ENCODE results near the gene SERTAD2. TPM values are rescaled to one million over a fixed set of nuclear protein-coding genes. Genes with fewer than 3 reads are reported as not detected.

SERTAD2 gene
- total RNA-seq, 2 experiments from 2014 or later = 31.2 to 33.9 TPM

DNA sequence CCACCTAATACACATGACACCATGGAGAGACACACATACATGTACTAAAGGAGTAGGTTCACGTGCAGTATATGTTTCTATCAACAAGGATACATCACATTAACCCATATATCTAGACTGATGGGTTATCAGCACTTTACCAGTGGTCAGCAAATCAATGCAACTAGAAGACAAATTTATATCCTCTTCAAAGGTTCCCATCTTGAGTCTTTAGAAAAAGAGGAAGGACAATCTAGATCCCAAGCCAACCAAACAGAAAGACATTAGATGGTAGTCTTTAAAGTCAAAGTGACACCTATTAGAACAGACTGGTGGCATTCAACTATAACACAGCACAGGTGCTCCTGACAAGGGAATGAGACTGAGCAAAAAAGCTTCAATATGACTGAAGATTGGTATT lies 13.8 kb upstream of the SERTAD2 start:
- H3K27ac Mint-ChIP-seq = peak overlapping the region; percentile 78
- TF ChIP-seq CTCF (IDR thresholded peaks at IDR 0.05) = no peak
- H3K9me3 Mint-ChIP-seq = no peaks in the 10 kb centered on the region
- ATAC-seq (no peak), DNase-seq (no peak)
- intact Hi-C loops (cut with micrococcal nuclease) = no loop called here
- peaks cover 3% of the 10 kb centered on the region for H3K36me3 Mint-ChIP-seq (ENCODE audit: low read depth)
- no peak overlapping the region for H3K4me3 Mint-ChIP-seq
- no peaks in the 10 kb centered on the region for H3K27me3 Mint-ChIP-seq
- ChIA-PET CTCF (interaction anchor here (1.3 to 1.4 kb wide), 3 partner anchors 9 to 18 kb away, joined by 3 to 8 read pairs (median 4); no protein-coding TSS in a partner anchor), POLR2A (interaction anchor here (0.8 to 6.5 kb wide), 4 partner anchors 8 to 70 kb away, joined by 4 to 56 read pairs (median 4); partner anchors contain the start of gene SERTAD2)
- peaks cover 51% of the 10 kb centered on the region for H3K4me1 Mint-ChIP-seq (ENCODE audit: low read depth)

DNA sequence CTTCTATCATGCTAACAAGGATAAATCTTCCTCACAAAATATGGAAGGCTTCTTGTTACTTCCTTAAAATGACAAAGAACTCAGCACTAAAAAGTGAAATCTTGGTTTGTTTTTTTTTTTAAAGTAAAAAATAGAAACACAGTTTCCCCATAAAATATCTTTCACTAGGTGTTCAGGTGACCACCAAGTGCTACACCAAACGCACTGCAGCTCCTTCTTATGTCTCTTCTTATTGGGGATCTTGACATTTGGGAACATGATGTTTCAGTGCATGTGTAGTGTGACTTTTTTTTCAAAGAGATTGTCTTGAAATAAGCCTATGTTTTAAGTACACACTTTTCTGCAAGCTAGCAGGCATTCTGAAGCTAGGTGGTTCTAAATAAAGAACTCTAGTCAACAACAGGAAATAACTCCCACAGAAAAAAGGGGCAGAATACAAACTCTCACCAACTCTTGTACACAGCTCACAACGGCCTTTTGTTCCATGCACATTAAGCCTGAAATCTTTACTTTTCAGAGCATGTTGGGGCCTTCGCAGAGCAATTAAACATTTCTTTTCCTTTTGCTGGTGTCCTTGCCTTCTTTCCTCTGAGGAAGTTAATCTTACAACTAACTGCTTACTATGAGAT lies 13.2 kb upstream of the SERTAD2 start:
- intact Hi-C loops (cut with micrococcal nuclease) = no loop called here
- Mint-ChIP-seq H3K36me3 (ENCODE audit: low read depth) (peaks cover 3% of the 10 kb centered on the region), H3K9me3 (no peaks in the 10 kb centered on the region), H3K27me3 (no peaks in the 10 kb centered on the region), H3K27ac (peak overlapping the region; percentile 78), H3K4me3 (peak overlapping the region; percentile 28), H3K4me1 (ENCODE audit: low read depth) (peaks cover 53% of the 10 kb centered on the region)
- ChIA-PET CTCF (interaction anchor here (1.2 to 3.8 kb wide), 7 partner anchors 8 to 20 kb away, joined by 3 to 24 read pairs (median 7); no protein-coding TSS in a partner anchor), POLR2A (interaction anchor here (0.6 to 6.5 kb wide), 5 partner anchors 8 to 82 kb away, joined by 3 to 56 read pairs (median 4); partner anchors contain the start of gene SERTAD2)
- DNase-seq = no peak
- no peak for TF ChIP-seq CTCF (IDR thresholded peaks at IDR 0.05)
- peak; percentile 55 for ATAC-seq

DNA sequence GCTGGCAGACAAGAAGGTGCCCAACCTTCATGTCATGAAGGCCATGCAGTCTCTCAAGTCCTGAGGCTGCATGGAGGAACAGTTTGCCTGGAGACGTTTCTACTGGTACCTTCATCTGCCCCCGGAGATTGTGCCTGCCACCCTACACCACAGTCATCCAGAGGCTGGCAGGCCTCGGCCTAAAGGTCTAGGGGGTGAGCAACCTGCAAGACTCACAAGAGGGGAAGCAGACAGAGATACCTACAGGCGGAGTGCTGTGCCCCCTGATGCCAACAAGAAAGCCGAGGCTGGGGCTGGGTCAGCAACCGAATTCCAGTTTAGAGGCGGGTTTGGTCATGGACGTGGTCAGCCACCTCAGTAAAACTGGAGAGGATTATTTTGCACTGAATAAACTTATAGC lies 12.0 kb upstream of the SERTAD2 start:
- Mint-ChIP-seq H3K4me1 (ENCODE audit: low read depth) (peaks cover 56% of the 10 kb centered on the region), H3K4me3 (no peak overlapping the region), H3K9me3 (no peaks in the 10 kb centered on the region), H3K27ac (peak overlapping the region; percentile 60), H3K36me3 (ENCODE audit: low read depth) (peaks cover 3% of the 10 kb centered on the region), H3K27me3 (no peaks in the 10 kb centered on the region)
- ChIA-PET POLR2A (interaction anchor here (0.6 to 6.5 kb wide), 2 partner anchors 12 to 51 kb away, joined by 3 to 56 read pairs; partner anchors contain the start of gene SERTAD2), CTCF (interaction anchor here (1.7 to 3.8 kb wide), 4 partner anchors 9 to 64 kb away, joined by 4 to 24 read pairs (median 16); no protein-coding TSS in a partner anchor)
- no peak for DNase-seq
- no peak for ATAC-seq
- intact Hi-C loops (cut with micrococcal nuclease) = no loop called here
- TF ChIP-seq CTCF (IDR thresholded peaks at IDR 0.05) = no peak

- Mint-ChIP-seq H3K9me3 (no peaks in the 10 kb centered on the region), H3K36me3 (ENCODE audit: low read depth) (peaks cover 8% of the 10 kb centered on the region), H3K4me3 (no peak overlapping the region), H3K27me3 (no peaks in the 10 kb centered on the region), H3K27ac (peak overlapping the region; percentile 27), H3K4me1 (ENCODE audit: low read depth) (peaks cover 71% of the 10 kb centered on the region)
- intact Hi-C loops (cut with micrococcal nuclease) = no loop called here
- POLR2A ChIA-PET = interaction anchor here (1.1 to 6.5 kb wide), 3 partner anchors 10 to 88 kb away, joined by 3 to 56 read pairs (median 3); partner anchors contain the start of gene SERTAD2
- ATAC-seq (no peak), DNase-seq (no peak)
- CTCF ChIA-PET = interaction anchor here (0.9 to 3.8 kb wide), 8 partner anchors 9 to 209 kb away, joined by 3 to 32 read pairs (median 6); partner anchors contain the start of gene SERTAD2
- TF ChIP-seq CTCF (IDR thresholded peaks at IDR 0.05) = no peak
Measured at GRCh38 chr2:64663402-64663801, 9.7 kb upstream of the SERTAD2 start.

DNA sequence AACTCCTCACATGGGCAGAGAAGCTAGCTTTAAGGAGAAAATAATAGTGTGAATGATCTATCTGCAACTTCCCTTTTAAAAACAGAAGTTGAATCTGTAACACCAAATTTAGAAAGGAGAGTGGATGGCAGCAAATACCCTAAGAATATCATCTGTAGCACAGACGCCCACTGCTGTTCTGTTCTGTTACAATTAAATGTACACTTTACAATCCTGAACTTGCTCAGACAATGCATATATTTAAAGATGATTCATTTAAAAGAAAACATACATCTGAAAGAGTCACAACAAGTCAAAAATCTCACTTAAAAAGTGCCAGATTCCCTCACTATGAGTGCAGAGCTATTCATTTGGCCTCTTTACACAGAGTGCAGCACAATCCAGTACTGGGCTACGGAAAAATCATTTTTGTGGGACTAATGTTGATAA lies 8.0 kb upstream of the SERTAD2 start:
- ATAC-seq = peak; percentile 45
- TF ChIP-seq CTCF (IDR thresholded peaks at IDR 0.05) = no peak
- Mint-ChIP-seq H3K36me3 (ENCODE audit: low read depth) (peaks cover 5% of the 10 kb centered on the region), H3K27ac (peak overlapping the region; percentile 57), H3K9me3 (no peaks in the 10 kb centered on the region), H3K27me3 (no peaks in the 10 kb centered on the region), H3K4me1 (ENCODE audit: low read depth) (peaks cover 69% of the 10 kb centered on the region), H3K4me3 (no peak overlapping the region)
- ChIA-PET POLR2A (interaction anchor here (0.6 to 1.2 kb wide), 4 partner anchors 9 to 19 kb away, joined by 3 to 5 read pairs (median 4); no protein-coding TSS in a partner anchor), CTCF (interaction anchor here (0.8 to 3.6 kb wide), 5 partner anchors 7 to 53 kb away, joined by 3 to 32 read pairs (median 3); partner anchors contain the start of gene SERTAD2)
- no peak for DNase-seq
- intact Hi-C loops (cut with micrococcal nuclease) = no loop called here
